ENCODE measurements around the gene S100A13.
"Not testable (repeated sequence)": the region's sequence is repeated elsewhere in the genome, so short reads cannot be mapped to it uniquely, and the experiment has no call there.

Gene S100A13

DNA sequence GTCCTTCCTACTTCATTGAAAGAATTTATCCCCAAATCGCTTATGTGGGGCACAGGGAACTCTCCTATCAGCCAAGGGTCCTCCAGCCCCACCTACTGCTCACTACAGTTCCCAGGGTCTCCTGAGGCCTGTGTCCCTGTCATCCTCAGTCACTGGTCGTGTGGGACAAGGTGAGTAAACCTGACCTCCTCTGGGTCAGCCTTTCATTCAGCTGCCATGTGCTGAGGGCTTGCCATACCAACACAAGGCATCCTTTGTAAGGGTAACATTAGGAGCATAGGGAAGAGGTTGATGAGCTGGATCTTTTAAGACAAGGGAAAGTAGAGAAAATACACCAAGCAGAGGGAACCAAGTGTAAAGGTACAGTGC is 20.0 kb upstream of the S100A13 start:
- no peak for DNase-seq

DNA sequence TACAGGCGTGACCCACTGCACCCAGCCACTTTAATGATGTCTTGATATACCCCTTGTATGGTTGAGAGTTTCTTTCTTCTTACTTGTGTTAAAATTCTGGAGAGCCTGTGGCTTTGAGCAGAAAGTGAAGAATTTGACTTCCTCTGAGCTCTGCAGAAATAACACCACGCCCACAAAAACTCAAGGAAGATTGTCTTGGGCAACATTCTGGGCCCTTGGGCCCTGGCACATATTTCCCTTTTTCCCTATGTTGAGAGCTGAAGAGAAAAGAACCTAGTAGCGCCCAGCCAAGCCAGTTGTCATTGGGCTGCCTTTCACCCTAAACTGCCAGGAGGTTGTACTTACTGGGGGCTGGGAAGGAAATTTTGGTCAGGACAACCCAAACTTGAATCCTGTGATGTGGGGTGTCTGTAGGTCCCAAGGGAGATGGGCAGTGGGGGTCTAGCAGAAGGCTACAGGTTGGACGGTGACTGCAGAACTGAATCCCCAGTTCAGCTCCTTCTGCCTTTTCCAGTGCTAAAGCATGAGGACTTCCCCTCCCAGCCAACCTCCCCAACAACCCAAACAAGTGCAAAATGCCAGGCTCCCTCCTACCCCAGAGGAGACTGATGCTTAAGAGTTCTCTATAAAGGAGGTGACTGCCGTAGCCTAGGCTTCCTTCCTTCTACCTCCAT is 19.5 kb upstream of the S100A13 start:
- DNase-seq = no peak

DNA sequence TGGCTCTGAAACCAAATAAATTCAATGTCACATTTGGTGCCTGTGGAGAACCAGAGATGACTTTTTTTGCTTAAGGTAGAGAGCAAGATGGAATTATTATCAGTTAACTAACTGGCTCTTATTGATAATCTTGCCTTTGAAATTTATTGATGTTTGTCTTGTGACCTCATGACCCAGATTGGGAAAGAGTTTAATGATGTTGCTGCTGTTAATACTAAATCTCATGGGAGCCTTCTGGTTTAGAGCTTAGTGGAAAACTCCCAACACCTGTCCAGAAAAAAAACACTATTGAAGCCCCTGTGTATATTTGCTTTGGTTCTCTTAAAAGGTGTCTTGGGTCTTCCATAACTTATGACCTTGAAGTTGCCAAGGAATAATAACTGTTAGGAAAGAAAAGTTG is 16.5 kb upstream of the S100A13 start:
- no peak for DNase-seq

DNA sequence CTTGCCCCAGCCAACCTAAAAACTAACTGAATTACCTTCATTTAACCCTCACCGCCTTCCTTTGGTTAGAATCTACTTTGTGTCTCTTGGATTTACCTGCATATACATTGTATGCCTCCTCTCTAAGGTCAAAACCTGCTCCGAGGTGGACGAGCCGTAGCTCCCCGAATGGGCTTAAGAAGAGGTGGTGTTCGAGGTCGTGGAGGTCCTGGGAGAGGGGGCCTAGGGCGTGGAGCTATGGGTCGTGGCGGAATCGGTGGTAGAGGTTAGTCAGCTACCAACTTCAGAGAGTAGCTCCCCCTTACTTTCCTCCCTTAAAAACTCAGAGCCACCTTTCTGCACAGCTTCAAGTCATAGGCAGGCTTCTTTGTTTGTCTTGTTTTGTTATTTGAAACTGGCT is 15.8 kb upstream of the S100A13 start:
- no peak for DNase-seq

DNA sequence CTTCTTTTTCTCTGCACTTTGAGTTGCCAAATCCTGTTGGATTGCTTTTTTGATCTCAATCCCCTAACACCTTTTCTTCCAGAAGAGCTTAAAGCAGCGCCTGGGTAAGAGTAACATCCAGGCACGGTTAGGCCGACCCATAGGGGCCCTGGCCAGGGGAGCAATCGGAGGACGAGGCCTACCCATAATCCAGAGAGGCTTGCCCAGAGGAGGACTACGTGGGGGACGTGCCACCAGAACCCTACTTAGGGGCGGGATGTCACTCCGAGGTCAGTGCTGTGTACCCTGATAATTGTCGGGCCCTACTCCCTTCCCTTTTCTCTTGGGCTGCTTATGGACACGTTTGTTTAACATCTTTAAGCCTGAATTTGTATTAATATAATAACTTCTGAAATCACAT is 14.9 kb upstream of the S100A13 start:
- DNase-seq = no peak

GRCh38 chr1:153640861-153641260 is 13.6 kb upstream of the S100A13 start:
- DNase-seq = no peak

GRCh38 chr1:153640213-153640612 is 12.9 kb upstream of the S100A13 start:
- not testable (repeated sequence) for DNase-seq

DNA sequence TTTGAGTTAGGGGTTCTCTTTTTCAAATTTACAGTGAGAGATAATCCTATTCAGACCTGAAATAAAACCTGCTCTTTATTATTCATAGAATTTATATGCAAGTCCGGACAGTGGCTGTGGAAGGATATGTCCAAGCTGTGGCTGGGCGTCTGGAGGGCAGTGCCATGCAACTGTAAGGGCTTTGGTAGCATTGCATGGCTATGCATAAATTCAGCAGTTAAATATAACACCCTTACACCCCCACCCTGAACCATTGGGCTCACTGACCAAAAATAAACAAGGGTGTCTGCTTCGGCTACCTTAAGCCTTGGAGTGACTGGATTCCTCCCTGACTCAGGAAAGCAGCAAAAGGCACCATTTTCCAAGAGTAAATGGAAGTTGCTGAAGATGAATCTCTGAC is 12.0 kb upstream of the S100A13 start:
- DNase-seq = no peak

DNA sequence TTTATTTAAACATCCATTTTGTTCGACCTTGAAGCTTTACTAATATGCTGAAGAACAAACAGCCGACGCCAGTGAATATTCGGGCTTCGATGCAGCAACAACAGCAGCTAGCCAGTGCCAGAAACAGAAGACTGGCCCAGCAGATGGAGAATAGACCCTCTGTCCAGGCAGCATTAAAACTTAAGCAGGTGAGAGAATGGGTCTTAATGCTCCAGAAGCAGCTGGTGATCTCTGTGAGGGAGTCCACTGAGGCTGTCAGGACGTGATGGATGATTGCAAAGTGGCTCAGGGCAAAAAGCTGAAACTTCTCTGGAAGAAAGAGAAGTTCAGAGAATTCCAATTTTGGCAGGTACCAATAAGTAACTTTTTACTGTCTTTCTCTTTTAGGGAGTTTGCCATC is 11.0 kb upstream of the S100A13 start:
- DNase-seq = no peak

- no peak for DNase-seq
These were observed 9.0 kb upstream of the S100A13 start for GRCh38 chr1:153636312-153636711.

GRCh38 chr1:153635872-153636271 is 8.6 kb upstream of the S100A13 start:
- DNase-seq = no peak

- DNase-seq = peak; percentile 96
These were observed 6.7 kb upstream of the S100A13 start, which contains the start of gene CHTOP for GRCh38 chr1:153633754-153634665. TSS of gene CHTOP (plus strand) at chr1:153634066. CDS start at chr1:153636589, 2,523 bp downstream.

GRCh38 chr1:153633161-153633753 is 6.0 kb upstream of the S100A13 start:
- no peak for DNase-seq

- DNase-seq = no peak
These were observed 4.0 kb upstream of the S100A13 start for GRCh38 chr1:153631047-153632022.

DNA sequence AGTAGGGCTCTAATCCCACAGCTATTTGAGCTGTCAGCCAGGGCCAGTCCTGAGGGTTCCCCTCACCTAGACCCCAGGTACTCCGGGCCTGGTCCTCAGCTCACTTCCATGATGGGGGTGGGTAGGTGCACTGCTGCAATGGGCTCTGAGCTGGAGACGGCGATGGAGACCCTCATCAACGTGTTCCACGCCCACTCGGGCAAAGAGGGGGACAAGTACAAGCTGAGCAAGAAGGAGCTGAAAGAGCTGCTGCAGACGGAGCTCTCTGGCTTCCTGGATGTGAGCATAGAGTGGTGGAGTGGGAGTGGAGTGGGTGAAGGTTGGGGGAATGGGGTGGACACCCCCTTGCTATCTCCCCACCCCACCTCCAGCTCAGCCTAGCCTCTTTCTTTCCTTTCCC is 3.1 kb upstream of the S100A13 start:
- DNase-seq = no peak

DNA sequence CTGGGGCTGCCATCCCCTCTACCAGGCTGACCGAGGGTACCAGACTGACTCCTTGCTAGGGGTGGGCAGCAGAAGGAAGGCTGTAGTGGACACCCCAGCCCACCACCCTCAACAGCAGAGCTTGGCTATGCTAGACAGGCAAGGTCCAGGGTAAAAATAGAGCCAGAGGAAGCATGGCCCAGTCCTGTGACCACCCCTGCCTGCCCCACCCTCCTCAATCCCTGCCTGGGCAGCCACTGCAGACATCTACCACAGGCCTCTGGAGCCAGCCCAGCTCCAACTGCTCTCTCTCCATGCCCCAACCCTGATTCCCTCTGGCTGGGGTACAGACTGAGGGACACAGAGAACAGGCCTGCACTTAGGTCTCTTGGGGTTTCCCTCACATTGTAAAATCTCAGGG is 2.7 kb upstream of the S100A13 start:
- DNase-seq = no peak

DNA sequence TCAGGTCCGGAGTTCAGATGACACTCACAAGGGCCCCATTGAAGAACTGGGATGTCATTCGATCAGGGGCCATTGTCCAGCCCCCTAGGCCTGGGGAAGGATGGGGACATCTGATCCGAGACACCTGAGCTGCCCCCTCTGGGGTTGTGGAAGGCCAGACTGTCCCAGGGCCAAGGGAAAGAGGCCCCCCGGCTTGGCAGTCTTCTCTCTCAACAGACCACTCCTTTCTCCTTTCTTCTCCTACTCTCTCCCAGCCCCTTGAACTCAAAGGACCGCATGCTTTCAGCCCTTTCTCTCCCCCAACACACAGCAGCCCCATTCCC is 2.0 kb upstream of the S100A13 start:
- DNase-seq = no peak

- no peak for DNase-seq
These were observed 1.5 kb upstream of the S100A13 start for GRCh38 chr1:153628638-153629342.

- no peak for DNase-seq
These were observed 666 bp upstream of the S100A13 start, which contains the start of gene S100A1 for GRCh38 chr1:153627715-153628626. TSS of gene S100A1 (plus strand) at chr1:153628434. CDS start at chr1:153630522, 2,088 bp downstream.

GRCh38 chr1:153626477-153626903 is 815 bp downstream of the S100A13 start:
- no peak for DNase-seq

Data from stimulated activated CD4-positive, alpha-beta T cell treated with anti-CD3 and anti-CD28 coated beads, Interleukin-2, amount 100 ng/mL, for 24 hours (primary cell).